ENCODE data around the gene CLCNKB. TPM values are rescaled to one million over a fixed set of nuclear protein-coding genes. Genes with fewer than 3 reads are reported as not detected.

The CLCNKB gene
- total RNA-seq, 1 donor from 2014 or later: 0.18 TPM

DNA sequence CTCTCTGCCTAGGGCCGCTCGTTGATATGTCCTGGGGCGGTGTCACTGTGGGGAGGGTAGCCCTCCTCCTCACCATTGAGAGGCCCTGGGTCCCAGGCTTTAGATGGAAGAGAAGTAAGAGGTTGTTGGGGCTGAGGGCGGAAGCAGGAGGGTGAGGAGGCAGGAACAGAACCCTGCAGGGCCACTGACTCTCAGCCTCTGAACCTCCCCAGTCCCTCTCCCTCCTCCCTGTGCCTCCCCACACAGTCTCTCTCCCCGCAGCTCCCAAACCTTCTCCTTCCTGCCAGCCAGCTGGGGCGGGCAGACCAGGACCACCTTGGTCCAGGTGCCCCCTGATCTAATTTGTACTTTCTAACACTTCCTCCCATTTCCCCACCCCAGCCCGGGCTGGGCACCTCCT, 44.2 kb downstream of the CLCNKB start:
- H3K27ac ChIP-seq: no peak overlapping the region
- H3K9me3 ChIP-seq: no peaks in the 10 kb centered on the region
- peaks cover 13% of the 10 kb centered on the region for H3K4me1 ChIP-seq
- H3K36me3 ChIP-seq: no peaks in the 10 kb centered on the region
- no peaks in the 10 kb centered on the region for H3K27me3 ChIP-seq (ENCODE audit: low read depth)
- H3K4me3 ChIP-seq: no peak overlapping the region
- intact Hi-C loops (cut with DNase I): no loop called here
- TF ChIP-seq, protein P1, sequence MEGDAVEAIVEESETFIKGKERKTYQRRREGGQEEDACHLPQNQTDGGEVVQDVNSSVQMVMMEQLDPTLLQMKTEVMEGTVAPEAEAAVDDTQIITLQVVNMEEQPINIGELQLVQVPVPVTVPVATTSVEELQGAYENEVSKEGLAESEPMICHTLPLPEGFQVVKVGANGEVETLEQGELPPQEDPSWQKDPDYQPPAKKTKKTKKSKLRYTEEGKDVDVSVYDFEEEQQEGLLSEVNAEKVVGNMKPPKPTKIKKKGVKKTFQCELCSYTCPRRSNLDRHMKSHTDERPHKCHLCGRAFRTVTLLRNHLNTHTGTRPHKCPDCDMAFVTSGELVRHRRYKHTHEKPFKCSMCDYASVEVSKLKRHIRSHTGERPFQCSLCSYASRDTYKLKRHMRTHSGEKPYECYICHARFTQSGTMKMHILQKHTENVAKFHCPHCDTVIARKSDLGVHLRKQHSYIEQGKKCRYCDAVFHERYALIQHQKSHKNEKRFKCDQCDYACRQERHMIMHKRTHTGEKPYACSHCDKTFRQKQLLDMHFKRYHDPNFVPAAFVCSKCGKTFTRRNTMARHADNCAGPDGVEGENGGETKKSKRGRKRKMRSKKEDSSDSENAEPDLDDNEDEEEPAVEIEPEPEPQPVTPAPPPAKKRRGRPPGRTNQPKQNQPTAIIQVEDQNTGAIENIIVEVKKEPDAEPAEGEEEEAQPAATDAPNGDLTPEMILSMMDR (IDR thresholded peaks at IDR 0.05): no peak
- no peak for ATAC-seq
- no peak for DNase-seq

DNA sequence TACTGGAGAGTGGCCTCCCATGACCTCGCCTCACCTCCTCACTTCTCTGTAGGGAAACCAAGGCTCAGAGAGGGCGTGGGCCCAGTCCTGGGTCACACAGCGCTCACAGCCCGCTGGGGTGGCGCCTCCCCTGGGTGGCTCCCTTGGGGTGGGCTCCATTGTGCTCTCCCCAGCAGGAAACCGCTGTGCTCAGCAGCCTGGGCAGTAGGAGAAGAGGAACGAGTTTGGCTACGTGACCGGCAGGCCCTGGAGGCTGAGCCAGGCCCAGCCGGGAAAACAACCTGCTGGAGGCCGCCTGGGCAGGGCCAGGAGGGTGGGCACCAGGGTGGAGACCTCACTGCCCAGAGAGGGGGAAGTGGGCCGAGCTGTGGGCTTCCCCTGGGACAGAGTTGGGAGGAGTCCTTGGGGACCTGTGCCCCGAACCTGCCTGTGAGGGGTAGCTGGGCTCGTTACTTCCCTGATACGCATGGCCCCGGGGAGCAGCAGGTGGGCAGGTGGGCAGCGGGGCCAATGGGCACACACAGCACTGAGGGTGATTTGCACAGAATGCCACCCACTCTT, 44.8 kb downstream of the CLCNKB start:
- Histone ChIP-seq H3K9me3 (no peaks in the 10 kb centered on the region), H3K36me3 (no peaks in the 10 kb centered on the region), H3K27ac (no peak overlapping the region), H3K4me3 (no peak overlapping the region), H3K4me1 (peaks cover 13% of the 10 kb centered on the region), H3K27me3 (ENCODE audit: low read depth) (no peaks in the 10 kb centered on the region)
- TF ChIP-seq, protein P1 (IDR thresholded peaks at IDR 0.05): no peak
- DNase-seq: no peak
- ATAC-seq: no peak
- intact Hi-C loops (cut with DNase I): no loop called here

DNA sequence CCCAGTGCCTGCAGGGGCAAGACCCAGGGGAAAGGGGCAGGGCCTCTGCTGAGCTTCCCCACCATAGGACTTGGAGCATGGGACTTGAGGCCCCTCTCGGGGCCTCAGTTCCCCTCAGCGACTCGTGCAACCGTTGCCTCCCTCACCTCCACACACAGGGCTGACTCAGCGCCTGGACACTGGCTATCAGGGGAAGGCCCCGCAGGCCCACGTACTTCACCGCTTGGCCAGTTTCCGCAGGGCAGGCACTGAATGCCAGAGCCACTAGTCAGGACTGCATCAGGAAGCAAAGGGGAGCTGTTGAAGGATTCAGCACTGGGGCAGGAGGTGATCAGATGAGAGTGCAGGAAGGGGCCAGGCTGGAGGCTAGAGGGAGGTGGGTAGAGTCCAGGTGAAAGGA, 45.4 kb downstream of the CLCNKB start:
- no peak overlapping the region for H3K4me3 ChIP-seq
- no peaks in the 10 kb centered on the region for H3K9me3 ChIP-seq
- intact Hi-C loops (cut with DNase I): no loop called here
- TF ChIP-seq, protein P1 (IDR thresholded peaks at IDR 0.05): no peak
- H3K36me3 ChIP-seq: no peaks in the 10 kb centered on the region
- no peak overlapping the region for H3K27ac ChIP-seq
- ATAC-seq (peak in 1 of 2 donors; percentile 20), DNase-seq (no peak)
- peaks cover 13% of the 10 kb centered on the region for H3K4me1 ChIP-seq
- H3K27me3 ChIP-seq (ENCODE audit: low read depth): no peaks in the 10 kb centered on the region

DNA sequence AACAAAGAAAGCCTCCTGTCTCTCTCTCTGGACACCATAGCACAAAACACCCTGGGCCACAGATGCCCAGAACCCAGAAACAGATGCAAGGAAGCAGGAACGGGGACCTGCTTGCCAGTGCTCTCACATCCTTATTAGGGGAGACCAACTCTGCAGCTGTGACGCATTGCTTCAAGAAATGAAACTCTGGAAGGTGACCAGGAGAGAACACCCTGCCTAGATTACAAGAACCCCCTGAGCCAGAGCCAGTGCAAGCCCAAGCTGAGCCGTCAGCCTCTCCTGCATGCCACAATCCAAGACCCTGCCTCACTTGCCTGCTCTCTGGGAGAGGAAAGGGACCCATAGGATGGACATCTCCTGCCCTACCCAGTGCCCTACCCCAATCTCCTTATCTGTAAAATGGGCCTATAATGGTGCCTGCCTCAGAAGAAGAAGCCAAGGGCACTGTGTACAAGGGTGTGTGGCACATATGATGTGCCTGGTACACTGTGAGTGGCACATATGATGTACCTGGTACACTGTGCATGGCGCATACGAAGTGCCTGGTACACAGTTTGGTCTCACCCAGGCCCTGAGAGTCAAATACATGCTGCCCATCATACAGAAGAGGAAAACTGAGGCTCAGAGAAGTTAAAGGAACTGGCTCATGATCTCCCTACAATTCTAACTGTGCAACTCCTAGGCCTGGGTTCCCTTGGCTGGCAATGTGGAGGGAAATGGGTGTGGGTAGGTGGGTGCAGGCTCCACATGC, 46.7 kb downstream of the CLCNKB start:
- DNase-seq (no peak), ATAC-seq (no peak)
- H3K4me3 ChIP-seq: no peak overlapping the region
- TF ChIP-seq, protein P1 (IDR thresholded peaks at IDR 0.05): no peak
- no peaks in the 10 kb centered on the region for H3K9me3 ChIP-seq
- H3K4me1 ChIP-seq: peaks cover 13% of the 10 kb centered on the region
- no peaks in the 10 kb centered on the region for H3K27me3 ChIP-seq (ENCODE audit: low read depth)
- H3K27ac ChIP-seq: no peak overlapping the region
- intact Hi-C loops (cut with DNase I): no loop called here
- H3K36me3 ChIP-seq: no peaks in the 10 kb centered on the region

DNA sequence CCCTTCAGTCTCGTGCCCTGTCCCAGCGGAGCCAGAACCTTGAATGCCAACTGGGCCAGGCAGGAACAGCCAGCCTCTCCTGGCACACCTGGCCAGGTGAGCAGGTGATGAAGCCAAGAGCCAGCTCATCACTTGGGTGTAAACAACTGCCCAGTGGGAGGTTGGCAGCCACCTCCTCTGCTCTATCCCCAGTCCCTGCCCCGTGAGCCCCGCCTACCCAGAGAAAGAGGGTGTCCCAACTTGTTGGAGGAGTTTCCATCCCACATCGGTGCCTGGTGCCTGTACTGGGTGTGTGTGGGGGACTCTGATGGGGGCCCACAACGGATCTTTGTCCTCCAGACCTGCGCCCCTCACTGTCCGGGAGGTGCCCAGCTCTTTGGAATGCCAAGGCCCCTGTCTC, 47.7 kb downstream of the CLCNKB start:
- no peak overlapping the region for H3K27ac ChIP-seq
- TF ChIP-seq, protein P1 (IDR thresholded peaks at IDR 0.05): no peak
- no peak for DNase-seq

More for the DNA sequence above, 47.7 kb downstream of the CLCNKB start:
- ATAC-seq: no peak
- intact Hi-C loops (cut with DNase I): no loop called here
- H3K9me3 ChIP-seq: no peaks in the 10 kb centered on the region
- H3K36me3 ChIP-seq: no peaks in the 10 kb centered on the region
- H3K4me3 ChIP-seq: no peak overlapping the region
- no peaks in the 10 kb centered on the region for H3K27me3 ChIP-seq (ENCODE audit: low read depth)
- peaks cover 13% of the 10 kb centered on the region for H3K4me1 ChIP-seq
